GM21423 (cell line): ENCODE data around the gene ADAMTSL1.

Experiments used
- ATAC-seq: cut with Tn5 transposase; IDR thresholded peaks from one replicate; pipeline ENCODE4 v1.9.1; 2021; ENCODE audit warnings: mild to moderate bottlenecking, moderate library complexity; ENCODE audit not compliant: unreplicated experiment

Gene ADAMTSL1

DNA sequence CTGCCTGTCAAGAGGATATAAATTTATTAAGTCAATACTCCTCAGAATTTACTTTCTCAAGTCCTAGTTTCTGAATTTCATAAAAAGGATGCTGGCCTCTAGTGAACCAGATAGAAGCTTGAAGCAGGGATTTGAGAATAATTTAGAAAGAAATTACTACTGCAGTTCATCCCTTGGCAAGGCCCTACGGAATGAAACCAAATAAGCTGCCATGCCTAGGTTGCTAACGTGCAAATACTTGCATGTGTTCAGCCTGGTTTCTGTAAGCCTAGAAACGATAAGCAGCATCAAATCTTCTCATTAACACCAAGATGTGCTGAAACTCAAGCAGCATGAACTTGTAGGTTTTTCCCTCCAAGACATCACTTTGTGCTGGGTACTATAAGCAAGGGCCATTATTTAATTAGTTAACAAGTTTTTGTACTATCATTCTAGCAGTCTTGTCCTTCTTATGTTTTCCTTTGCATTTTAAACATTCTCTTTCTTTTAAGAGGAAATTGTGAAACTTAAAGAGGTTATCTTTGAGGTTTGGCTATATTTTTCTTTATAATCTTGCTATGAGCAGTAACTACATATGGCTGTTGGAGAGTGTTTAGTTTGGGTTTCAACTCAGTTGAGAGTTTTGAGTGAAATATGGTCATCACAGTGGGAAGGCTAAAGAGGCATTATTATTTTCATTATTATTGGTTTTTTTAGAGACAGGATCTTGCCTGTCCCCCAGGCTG, 71.8 kb downstream of the ADAMTSL1 start:
- no peak for ATAC-seq

DNA sequence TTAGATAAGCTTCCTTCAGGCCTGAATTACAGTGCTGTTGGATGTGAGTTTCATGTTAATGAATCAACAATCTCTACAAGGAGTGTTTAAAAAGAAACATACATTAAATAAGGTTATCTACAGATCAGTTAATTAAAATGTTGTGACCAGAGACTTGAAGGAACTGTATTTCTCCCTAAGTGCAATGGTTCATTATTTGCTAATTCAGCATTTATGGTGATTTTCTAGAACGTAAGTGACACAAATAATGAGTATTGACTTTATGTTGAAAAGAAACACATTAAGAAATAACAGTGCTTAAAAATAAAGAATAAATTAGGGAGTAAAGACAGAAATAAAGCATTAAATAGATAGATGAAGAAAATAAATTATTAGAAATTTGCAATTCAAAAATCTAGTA, 74.5 kb downstream of the ADAMTSL1 start:
- ATAC-seq = no peak

DNA sequence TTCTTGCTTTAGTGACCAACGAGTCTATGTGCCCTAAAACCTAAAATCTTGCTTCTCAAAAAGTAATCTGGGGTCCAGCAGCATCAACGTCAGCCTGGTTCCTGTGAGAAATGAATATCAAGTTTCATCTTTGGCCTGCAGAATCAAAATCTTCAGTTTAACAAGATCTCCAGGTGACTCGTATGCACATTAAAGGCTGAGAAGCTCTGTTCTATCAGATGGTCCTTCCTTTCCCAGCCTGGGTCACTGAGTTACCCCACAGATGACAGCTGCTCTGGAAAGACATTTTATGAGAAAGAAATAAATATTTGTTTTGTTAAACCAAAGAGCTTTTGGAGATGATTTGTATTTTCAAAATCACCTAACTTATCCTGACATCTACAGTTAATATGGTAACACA, 75.8 kb downstream of the ADAMTSL1 start:
- ATAC-seq = no peak

DNA sequence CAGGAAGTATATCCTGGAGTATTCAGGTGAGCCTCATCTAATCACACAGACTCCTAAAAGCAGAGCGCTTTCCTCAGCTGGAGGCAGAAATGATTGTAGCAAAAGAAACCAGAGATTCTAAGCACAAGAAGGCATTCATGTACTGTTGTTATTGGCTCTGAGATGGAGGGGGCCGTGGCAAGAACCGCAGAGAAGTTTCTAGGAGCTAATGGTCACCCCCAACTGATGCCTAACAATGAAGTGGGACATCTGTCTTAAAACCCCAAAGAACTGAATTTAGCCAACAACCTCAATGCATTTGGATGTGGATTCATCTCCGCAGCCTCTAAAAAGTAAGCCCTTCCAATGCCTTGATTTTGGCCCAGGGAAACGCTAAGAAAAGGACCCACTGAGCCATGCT, 76.3 kb downstream of the ADAMTSL1 start:
- no peak for ATAC-seq

DNA sequence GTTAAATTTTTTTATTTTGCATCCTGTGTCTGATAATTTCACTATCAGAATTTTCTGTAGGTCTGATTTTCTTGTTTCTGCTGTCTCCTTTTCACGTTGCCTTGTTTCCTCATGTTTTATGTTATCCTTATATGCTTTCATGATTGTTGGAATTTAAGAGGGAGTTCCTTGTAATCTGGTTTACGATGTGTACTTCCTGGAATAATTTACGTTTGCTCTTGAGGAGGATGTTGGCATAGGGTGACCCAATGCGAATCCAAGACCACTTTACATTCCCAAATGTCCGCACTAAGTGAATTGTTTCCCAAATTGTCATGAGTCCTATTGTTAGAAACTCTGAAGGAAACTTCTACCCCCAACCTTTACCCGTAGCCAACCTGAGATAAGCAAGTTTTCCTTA, 80.3 kb downstream of the ADAMTSL1 start:
- no peak for ATAC-seq

DNA sequence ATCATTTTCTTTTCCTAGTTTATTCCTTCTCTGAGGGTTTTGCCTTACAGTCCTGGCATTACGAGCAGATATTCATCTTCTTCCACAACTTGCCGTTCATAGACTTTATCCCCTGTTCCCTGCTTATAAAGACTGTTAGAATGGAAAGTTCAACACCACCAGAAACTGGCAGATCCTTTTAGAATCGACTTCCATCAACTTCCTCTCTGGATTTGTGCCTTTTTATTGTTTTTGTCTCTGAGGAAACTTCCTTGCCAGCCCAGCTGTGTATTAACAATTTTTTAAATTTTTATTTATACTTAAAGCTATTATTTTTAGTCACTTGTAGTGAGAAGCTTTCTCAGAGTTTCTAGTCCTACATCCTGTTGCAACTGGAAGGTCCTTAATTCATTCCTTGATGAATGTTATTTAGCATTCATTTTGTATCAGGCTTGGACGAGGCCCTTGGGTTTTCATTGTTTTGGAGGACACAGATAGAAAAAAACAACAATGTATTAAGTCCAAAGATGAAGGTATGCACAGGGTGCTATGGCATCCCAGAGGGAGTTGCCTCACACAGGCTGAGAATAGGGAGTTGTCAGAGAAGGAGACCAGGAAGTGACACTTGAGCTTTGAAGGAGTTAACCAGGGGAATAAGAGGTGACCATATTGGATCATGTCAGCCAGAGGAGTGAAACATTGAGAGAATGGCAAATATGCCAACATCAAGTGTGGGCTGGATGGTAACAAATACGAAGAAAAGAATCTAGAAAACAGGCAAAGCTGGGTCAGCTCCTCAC, 81.3 kb downstream of the ADAMTSL1 start:
- ATAC-seq = no peak

DNA sequence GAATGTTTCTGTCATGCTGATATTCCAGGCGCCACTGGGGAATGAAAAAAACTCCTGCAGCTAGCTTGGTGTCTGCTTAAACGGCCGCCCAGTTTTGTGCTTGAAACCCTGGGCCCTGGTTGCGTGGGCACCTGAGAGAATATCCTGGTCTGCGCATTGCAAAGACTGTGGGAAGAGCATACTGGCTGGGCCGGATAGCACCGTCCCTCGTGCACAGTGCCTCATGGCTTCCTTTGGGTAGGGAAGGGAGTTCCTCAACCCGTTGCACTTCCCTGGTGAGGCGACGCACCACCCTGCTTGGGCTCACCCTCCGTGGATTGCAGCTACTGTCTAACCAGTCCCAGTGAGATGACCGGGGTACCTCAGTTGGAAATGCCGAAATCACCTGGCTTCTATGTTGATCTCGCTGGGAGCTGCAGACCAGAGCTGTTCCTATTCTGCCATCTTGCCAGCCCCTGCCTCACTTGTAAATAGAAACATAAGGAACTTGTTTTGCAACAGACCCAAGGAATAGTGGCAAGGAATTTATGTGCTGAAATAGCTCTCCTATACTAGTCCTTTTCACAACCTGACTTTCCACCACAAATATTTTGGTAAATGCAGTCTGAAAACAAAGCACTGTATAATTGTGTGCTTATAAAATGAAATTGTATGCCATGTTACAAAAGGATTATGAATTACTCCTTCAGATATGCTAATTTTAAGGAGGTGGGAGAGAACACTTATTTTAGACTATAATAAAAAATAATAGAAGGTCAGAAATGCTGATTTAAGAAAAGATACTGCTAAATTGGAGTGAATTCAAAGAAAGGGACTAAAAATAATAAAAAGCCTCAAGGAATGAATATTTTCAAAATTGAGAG, 90.3 kb downstream of the ADAMTSL1 start:
- ATAC-seq = no peak

DNA sequence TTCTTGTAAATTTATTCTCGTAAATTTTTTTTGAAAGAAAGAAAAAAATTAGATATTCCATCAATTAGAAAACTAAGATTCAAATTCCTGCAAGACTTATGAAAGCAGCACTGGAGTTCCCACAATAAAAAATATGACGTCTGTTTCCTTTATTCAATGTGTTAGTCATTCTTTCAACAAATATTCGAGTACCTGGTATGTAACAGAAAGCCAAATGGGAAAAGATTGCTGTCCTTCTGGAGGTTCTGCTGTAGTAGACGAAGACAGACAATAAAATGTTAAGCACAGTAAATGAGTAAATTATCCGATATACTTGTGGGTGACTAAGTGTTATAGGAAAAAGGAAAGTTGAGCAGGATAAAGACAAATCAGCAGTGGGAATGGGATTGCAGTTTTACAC, 92.2 kb downstream of the ADAMTSL1 start:
- no peak for ATAC-seq

DNA sequence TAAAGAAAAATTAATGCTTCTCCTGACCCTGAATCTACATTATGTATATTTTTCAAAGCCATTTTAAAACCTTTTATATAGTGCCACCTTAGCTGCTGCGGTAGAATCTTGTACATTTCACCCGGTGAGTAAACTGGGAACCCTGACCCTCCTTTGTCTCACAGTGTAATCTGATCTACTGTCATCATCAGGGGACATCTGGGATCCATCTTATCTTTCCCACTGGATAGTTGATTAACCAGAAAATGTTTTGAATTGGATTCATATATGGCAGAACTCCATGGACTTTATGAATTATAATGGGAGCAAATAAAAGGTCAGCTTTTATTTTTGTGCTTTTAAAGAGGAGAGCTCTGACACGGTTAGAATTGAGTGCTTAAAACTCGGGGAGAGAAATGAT, 95.0 kb downstream of the ADAMTSL1 start:
- no peak for ATAC-seq

DNA sequence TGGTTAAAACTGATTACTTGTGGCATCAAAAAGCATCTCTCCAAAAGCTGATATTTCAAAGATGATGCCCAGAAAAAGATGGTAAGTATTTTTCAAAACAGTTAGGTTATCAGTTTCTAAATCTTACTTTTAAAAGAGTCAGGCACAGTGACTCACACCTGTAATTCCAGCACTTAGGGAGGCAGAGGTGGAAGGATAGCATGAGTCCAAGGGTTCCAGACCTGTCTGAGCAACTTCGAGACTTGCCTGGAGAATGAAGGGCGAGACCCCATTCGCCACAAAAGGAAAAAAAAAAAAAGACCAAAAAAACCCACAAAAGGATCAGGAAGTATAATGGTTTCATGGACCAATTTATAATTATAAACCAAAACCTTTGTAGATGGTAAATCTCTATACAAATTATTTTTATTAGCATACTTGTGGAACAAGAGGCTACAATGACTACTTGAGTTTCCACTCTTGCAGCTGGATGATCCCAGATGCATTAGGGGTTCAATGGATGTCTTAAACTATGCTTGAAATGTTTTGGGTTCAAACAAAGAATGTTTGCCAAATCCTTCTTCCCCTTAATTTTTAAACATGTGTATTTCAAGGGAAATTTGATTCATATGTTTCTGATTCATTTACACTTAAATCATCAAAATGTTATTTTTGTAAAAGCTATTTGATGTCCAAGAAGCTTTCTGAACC, 96.1 kb downstream of the ADAMTSL1 start:
- ATAC-seq = no peak

DNA sequence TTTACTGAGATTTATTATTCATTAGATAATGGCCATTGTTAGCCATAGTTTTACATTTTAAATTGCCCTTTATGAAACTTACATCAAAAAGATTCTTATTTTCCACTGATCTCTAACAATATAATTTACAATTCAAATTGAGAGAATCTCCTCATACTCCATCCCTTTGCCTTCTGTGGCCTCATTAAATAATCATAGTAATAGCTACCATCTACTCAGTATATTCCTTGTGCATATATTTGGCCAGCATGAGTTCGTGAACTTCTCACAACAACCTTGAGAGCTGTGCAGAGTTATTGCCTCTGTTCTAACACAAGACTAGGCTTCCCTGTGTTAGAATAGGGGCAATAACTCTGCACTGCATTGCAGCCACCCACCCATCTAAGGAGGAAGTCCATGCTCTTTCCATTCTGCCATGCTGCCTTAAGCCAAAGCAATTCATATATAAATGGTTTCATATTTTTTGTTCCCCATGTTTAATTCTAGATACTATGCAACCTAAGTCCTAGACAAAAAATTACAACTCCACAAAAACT, 99.1 kb downstream of the ADAMTSL1 start:
- no peak for ATAC-seq

DNA sequence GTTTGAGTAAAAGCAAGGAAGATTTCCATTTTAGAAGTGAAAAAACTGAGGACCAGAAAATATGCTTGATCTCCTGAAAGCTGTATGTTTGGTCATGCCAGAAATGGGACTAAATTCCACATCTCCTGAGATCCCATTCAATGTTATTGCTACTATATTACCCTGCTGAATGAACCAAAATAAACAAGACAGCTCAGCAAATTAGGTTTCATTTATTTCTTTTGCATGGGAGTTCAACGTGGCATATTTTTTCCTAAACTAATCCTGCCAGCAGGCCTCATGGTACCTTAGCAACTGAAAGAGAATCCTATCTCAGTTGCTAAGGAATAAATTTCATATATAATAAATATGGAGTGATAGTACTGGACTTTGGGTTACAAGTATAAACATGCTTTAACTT, 101.7 kb downstream of the ADAMTSL1 start:
- no peak for ATAC-seq

DNA sequence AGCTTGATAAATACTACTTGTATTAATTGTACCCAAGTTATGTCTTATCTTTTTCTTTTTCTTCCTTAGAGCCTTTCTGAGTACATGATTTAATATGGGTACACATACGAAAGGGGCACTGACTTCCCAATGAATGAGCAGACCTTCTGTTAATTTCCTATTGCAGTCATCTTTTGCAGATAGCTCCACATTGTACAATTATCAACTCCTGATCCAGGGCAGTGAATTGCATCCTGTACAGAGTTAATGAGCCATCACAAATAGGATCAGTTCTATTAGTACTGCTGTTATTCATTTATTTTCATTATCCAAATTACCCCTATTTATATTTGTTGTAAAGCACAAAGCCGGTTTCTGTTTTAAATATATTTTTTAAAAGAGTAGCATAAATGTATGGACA, 105.6 kb downstream of the ADAMTSL1 start:
- ATAC-seq = no peak

DNA sequence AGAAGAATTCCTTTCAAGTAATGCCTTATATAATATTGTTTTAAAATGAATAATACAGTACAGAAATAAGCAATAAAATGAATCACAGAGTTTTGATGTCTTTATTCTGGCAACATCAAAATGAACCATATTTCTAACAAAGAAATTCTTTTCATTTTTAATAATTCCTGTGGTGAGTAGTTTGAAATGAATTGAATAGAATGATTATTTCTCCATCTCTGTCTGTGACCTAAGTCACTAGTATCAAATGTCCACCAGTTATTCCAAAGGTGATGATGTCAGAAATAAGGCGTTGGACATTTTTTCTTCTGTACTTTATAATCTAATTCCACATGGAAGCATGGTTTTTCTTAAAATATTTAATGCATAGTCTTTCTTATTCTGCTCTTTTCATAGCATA, 106.2 kb downstream of the ADAMTSL1 start:
- no peak for ATAC-seq

DNA sequence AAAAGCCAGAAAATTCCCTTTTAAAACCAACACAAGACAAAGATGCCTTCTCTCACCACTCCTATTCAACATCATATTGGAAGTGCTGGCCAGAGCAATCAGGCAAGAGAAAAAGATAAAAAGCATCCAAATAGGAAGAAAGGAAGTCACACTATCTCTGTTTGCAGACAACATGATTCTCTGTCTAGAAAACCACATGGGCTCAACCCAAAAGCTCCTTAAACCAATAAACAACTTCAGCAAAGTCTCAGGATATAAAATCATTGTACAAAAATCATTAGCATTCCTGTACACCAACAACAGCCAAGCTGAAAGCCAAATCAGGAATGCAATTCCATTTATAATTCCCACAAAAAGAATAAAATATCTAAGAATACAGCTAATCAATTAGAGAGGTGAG, 112.0 kb downstream of the ADAMTSL1 start:
- no peak for ATAC-seq

DNA sequence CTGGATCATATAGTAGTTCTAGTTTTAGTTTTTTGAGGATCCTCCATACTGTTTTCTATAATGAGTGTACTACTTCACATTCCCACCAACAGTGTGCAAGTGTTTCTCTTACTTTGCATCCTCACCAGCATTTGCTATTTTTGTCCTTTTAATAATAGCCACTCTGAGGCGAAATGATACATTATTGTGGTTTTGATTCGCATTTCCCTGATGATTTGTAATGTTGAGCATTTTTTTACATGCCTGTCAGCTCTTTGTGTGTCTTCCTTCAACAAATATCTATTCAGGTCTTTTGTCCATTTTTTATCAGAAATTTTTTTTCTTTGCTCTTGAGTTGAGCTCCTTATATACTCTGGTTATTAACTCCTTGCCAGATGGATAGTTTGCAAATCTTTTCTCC, 114.0 kb downstream of the ADAMTSL1 start:
- ATAC-seq = no peak

DNA sequence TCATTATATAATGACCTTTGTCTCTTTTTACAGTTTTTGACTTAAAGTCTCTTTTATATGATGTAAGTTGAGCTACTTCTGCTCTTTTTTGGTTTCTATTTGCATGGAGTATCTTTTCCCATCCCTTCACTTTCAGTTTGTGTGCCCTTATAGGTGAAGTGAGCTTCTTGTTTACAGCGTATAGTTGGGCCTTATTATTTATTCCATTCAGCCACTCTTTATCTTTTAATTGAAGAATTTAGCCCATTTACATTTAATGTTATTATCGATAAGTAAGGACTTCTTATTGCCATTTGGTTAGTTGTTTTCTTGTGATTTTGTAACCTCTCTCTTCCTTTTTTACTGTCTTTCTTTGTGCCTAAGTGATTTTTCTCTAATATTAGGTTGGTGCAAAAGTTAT, 117.3 kb downstream of the ADAMTSL1 start:
- ATAC-seq = no peak

DNA sequence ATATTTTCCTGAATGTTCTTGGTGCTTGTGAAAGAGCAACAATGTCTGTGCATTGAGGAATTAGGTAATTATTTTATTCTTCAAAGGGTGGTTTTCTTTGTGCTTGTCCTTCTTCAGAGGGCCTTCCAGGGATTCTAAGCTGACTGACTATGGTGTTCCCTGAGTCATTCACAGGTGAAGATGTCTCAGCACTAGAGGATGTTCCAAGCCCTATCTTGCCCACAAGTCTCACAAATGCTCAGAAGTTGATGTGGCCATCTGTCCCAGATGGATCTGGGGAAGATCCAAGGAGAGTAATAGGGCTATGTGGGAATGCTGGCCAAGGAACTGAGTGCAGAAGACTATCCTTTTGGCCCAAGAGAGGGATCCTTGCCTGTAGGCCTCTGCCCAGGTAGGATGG, 120.9 kb downstream of the ADAMTSL1 start:
- no peak for ATAC-seq

DNA sequence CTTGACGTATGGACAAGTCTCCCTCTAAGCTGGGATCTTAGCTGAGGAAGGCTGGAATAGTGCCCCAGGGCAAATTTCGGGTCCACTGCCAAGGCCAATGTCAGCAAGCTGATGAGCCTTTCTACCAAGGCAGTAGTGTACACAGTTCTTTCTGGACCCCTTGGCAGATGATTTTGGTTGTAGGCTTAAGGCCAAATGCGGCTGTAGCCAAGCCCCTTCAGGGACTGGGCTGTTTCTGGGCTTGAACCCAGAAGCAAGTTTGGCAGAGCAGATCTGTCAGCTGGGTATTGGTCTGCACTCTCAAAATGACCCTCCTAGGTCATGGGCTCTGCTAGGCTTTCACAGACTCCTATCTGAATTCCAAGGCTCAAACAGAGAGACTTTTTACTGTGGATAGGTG, 121.6 kb downstream of the ADAMTSL1 start:
- no peak for ATAC-seq

DNA sequence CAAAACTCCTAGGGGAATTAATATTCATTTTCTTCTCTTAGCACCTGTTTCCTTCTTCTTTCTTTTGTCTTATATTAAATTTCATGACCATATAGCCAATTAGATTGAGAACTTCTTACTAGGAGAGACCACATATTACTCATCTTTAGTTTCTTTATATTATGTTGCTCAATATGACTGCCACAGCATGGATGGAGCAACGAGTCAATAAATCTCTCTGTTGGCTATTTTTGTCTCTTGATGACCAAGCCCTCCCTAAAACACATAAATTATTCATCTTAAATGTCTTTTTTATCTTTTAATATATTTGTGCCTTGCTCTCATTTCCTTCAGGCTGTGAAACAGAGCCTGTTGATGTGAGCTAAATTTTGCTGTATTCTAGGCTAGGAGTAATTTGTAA, 123.0 kb downstream of the ADAMTSL1 start:
- no peak for ATAC-seq

DNA sequence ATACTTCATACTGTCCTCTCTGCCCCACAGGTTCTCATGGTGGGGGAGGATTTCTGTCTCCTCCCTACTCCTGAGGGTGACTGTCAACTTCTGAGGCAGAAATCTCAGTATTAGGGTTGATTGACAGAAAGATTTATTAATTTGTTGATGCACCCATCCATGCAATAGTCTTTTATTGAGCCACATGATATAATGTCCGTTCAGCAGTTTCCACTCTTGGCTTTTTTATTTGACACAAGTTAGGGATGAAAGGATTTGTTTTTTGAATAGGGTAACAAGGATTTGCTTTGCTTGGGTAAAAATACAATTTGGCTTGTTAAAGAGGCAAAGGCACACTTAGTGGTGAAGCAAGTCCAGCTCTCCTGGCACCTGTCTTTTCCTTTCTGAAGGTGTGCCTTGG, 125.0 kb downstream of the ADAMTSL1 start:
- ATAC-seq = no peak
